ENCODE data around the gene OSBP2. TPM values are rescaled to one million over a fixed set of nuclear protein-coding genes. Genes with fewer than 3 reads are reported as not detected.

The OSBP2 gene
- total and polyA plus RNA-seq, 5 donors = 4.1 to 12.3 (median 7.8) TPM

DNA sequence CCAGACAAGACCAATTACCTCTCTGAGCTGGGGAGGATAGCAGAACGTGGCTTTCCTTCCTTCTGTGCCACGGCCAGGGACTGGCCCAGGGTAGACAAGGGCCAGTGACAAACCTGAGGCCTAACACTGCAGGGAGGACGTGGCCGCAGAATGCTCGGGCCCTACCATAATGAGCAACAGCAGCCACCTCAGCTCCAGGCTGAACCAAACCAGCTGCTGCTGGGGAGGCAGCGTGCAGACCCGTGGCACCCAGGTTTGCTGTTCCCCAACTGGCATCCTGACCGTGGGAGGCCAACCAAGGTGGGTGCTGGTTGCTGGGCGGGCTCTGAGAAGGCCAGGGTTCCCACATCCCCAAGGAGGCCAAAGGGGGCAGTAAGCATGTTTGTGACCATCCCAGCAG, 190.9 kb downstream of the OSBP2 start:
- Histone ChIP-seq H3K27ac (ENCODE audit: low read length) (no peak overlapping the region), H3K4me3 (ENCODE audit: low read length) (no peak overlapping the region), H3K4me1 (ENCODE audit: control insufficient read depth, insufficient read depth, low read length) (no peaks in the 10 kb centered on the region), H3K27me3 (ENCODE audit: control insufficient read depth, insufficient read depth) (no peaks in the 10 kb centered on the region), H3K9me3 (ENCODE audit: control insufficient read depth, low read length) (no peaks in the 10 kb centered on the region)
- WGBS = 88% methylated on average over 9 of the region's 9 CpGs
- intact Hi-C loops (cut with DNase I) = no loop called here
- DNase-seq (peak in 1 of 3 donors; percentile 1), ATAC-seq (no peak)

DNA sequence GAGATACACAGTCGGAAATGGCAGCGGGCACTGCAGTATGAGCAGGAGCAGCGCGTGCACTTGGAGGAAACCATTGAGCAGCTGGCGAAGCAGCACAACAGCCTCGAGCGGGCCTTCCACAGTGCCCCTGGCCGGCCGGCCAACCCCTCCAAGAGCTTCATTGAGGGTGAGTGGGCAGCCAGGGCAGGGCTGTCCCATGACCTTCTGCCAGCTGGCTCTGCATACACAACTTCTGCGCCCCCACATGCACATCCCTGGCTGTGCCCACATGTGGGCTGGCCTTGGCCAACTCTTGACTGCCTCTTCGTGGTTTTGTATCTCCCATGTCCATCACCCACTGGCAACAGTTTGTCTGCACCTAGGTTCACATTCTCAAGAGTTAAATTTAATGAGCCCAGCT, 192.8 kb downstream of the OSBP2 start:
- DNase-seq (no peak), ATAC-seq (no peak)
- Histone ChIP-seq H3K4me3 (ENCODE audit: low read length) (no peak overlapping the region), H3K27ac (ENCODE audit: low read length) (no peak overlapping the region), H3K27me3 (ENCODE audit: control insufficient read depth, insufficient read depth) (no peaks in the 10 kb centered on the region), H3K9me3 (ENCODE audit: control insufficient read depth, low read length) (no peaks in the 10 kb centered on the region), H3K4me1 (ENCODE audit: control insufficient read depth, insufficient read depth, low read length) (no peaks in the 10 kb centered on the region)
- intact Hi-C loops (cut with DNase I) = no loop called here
- 95% methylated on average over 11 of the region's 11 CpGs for WGBS

DNA sequence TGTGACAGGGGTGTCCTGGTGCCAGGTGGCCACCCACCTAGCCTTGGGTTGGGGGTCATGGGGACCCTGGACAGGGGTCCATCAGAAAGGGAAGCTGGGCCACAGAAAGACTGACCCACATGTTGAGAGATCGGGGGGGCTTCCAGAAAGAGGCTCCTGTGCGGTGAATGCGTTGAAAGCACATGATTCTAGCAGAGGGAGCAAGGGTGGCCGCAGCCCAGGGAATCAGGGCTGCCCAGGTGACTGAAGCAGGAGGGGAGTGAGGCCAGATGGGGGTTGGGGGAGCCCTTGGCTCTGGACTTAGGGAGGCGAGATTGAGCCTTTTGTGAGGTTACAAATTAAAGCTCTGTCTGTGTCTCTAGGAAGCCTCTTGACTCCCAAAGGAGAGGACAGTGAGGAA, 193.2 kb downstream of the OSBP2 start:
- intact Hi-C loops (cut with DNase I) = no loop called here
- DNase-seq = no peak
- 86% methylated on average over 5 of the region's 5 CpGs for WGBS

DNA sequence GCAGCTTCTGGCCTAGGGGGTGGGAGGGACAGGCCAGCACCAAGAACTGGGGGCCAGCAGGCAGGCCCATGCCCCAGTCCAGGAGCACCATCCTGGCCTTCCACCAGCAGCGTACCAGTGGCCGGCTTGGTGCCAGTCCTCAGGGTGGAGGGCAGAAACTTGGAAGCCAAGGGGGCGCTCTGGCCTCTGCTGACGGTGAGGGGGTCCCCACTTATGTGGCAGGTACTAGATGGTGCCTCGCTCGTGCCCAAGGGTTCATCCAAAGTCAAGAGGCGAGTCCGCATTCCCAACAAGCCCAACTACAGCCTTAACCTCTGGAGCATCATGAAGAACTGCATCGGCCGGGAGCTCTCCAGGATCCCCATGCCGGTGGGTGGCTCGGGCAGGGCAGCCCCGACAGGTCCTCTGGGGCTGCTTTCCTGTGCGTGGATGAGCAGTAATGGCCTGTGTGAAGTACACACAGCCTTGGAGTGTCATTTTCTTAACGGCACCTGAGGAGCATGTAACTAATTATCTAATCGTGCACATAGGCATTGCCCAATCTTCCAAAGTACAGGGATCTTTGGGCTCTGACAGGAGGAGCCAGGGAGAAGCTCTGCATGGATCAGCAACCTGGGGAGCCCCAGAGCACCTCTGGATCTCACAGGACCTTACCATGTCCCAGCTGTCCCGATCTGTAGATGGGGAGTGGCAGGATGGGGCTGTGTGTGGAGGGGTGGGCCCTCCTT, 194.8 kb downstream of the OSBP2 start:
- intact Hi-C loops (cut with DNase I) = no loop called here
- Histone ChIP-seq H3K27me3 (ENCODE audit: control insufficient read depth, insufficient read depth) (no peaks in the 10 kb centered on the region), H3K4me3 (ENCODE audit: low read length) (no peak overlapping the region), H3K27ac (ENCODE audit: low read length) (no peak overlapping the region), H3K9me3 (ENCODE audit: control insufficient read depth, low read length) (no peaks in the 10 kb centered on the region), H3K4me1 (ENCODE audit: control insufficient read depth, insufficient read depth, low read length) (no peaks in the 10 kb centered on the region)
- ATAC-seq = no peak
- WGBS = 89% methylated on average over 17 of the region's 17 CpGs
- DNase-seq = no peak

More for the DNA sequence above, 193.2 kb downstream of the OSBP2 start:
- no peak for ATAC-seq
- H3K9me3 ChIP-seq (ENCODE audit: control insufficient read depth, low read length) = no peaks in the 10 kb centered on the region
- no peak overlapping the region for H3K4me3 ChIP-seq (ENCODE audit: low read length)
- H3K27me3 ChIP-seq (ENCODE audit: control insufficient read depth, insufficient read depth) = no peaks in the 10 kb centered on the region
- no peak overlapping the region for H3K27ac ChIP-seq (ENCODE audit: low read length)
- no peaks in the 10 kb centered on the region for H3K4me1 ChIP-seq (ENCODE audit: control insufficient read depth, insufficient read depth, low read length)

DNA sequence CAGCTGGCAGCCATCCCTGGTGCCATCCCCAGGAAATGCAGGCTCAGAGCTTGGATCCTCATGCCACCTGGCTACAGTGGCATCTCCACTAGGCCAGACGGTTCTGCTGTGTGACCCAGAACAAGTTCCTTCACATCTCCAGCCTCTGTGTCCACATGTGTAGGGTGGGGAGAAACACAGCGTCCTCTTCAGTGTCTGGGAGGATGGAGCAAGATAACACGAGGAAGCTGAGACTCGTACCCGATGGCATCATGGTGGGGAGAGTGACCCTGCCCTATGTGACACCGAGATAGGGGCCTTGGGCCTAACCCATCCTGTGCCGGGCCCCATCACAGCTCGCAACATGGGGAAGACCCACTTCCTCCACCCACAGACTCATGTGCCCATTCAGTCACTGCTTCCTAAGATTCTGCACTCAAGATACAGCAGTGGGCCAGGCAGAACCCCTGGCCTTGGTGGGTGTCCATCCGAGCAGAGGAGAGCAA, 195.4 kb downstream of the OSBP2 start:
- Histone ChIP-seq H3K9me3 (ENCODE audit: control insufficient read depth, low read length) (no peaks in the 10 kb centered on the region), H3K4me3 (ENCODE audit: low read length) (no peak overlapping the region), H3K27me3 (ENCODE audit: control insufficient read depth, insufficient read depth) (no peaks in the 10 kb centered on the region), H3K27ac (ENCODE audit: low read length) (no peak overlapping the region), H3K4me1 (ENCODE audit: control insufficient read depth, insufficient read depth, low read length) (no peaks in the 10 kb centered on the region)
- WGBS = 87% methylated on average over 9 of the region's 9 CpGs
- DNase-seq = no peak
- intact Hi-C loops (cut with DNase I) = no loop called here
- no peak for ATAC-seq

DNA sequence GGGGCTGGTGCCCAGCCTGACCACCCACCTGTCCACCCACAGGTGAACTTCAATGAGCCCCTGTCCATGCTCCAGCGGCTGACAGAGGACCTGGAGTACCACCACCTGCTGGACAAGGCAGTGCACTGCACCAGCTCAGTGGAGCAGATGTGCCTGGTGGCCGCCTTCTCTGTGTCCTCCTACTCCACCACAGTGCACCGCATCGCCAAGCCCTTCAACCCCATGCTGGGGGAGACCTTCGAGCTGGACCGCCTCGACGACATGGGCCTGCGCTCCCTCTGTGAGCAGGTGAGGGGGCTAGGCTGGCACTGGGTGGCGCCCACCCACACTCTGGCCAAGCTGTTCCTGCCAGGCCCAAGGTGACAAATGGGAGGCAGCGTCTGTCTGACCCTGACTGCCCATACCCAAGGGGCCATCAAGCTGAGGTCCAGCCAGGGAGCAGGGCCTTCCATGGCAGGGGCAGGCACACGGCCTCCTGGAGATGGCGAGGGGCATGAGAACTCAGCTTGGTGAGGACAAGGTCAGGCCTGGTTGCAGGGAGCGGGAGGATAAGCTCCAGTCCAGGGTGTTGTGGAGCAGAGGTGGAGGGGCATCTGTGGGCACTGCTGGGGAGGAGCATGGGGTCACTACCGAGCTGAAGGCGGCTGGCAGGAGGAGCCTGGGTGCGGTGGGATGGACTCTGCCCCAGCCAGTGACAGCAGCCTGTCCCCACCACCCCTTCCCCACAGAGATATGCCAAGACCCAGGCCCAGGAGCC, 196.2 kb downstream of the OSBP2 start:
- intact Hi-C loops (cut with DNase I) = no loop called here
- Histone ChIP-seq H3K27ac (ENCODE audit: low read length) (no peak overlapping the region), H3K27me3 (ENCODE audit: control insufficient read depth, insufficient read depth) (no peaks in the 10 kb centered on the region), H3K4me1 (ENCODE audit: control insufficient read depth, insufficient read depth, low read length) (no peaks in the 10 kb centered on the region), H3K4me3 (ENCODE audit: low read length) (no peak overlapping the region), H3K9me3 (ENCODE audit: control insufficient read depth, low read length) (no peaks in the 10 kb centered on the region)
- DNase-seq = no peak
- peak; percentile 49 to 56 for ATAC-seq
- 81% methylated on average over 17 of the region's 17 CpGs for WGBS

DNA sequence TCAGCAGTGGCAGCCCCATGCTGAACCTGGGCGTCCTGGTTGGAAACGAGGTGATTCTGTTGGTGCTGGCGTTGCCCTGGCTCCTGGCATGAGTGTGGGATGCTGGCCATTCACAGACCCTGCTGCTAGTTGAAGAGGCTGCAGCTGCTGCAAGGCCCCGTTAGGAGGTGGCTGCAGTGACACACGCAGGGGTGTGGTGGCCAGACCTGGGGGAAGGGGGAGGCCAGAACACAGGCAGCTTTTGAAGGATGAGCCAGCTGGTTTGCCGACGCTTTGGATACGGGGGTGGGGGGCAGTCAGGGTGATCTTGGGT, 196.7 kb downstream of the OSBP2 start:
- intact Hi-C loops (cut with DNase I) = no loop called here
- no peak overlapping the region for H3K27ac ChIP-seq (ENCODE audit: low read length)
- H3K4me1 ChIP-seq (ENCODE audit: control insufficient read depth, insufficient read depth, low read length) = no peaks in the 10 kb centered on the region
- no peaks in the 10 kb centered on the region for H3K9me3 ChIP-seq (ENCODE audit: control insufficient read depth, low read length)
- WGBS = 84% methylated on average over 8 of the region's 8 CpGs
- H3K27me3 ChIP-seq (ENCODE audit: control insufficient read depth, insufficient read depth) = no peaks in the 10 kb centered on the region
- no peak for ATAC-seq
- H3K4me3 ChIP-seq (ENCODE audit: low read length) = no peak overlapping the region
- no peak for DNase-seq

DNA sequence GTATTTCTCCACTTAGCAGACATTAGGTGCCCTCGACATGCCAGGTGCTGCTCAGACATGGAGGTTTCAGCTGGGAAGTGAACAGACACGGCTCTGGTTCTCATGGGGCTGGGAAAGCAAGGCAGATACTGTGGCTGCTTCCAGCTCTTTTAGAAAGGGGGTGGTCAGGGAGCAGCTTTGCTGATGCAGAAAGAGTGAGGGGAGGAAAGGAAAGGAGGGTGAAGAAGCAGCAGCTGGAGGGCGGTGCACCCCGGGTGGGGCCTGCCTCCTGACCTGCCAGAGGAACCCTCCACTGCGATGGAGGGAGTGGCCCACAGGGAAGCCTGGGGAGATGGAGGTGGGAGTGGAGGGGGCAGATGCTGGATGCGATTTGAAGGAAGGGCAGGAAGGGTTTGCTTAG, 197.1 kb downstream of the OSBP2 start:
- no peak for ATAC-seq
- Histone ChIP-seq H3K4me3 (ENCODE audit: low read length) (no peak overlapping the region), H3K27ac (ENCODE audit: low read length) (no peak overlapping the region), H3K9me3 (ENCODE audit: control insufficient read depth, low read length) (no peaks in the 10 kb centered on the region), H3K4me1 (ENCODE audit: control insufficient read depth, insufficient read depth, low read length) (no peaks in the 10 kb centered on the region), H3K27me3 (ENCODE audit: control insufficient read depth, insufficient read depth) (no peaks in the 10 kb centered on the region)
- intact Hi-C loops (cut with DNase I) = no loop called here
- DNase-seq = no peak
- WGBS = 91% methylated on average over 6 of the region's 6 CpGs

DNA sequence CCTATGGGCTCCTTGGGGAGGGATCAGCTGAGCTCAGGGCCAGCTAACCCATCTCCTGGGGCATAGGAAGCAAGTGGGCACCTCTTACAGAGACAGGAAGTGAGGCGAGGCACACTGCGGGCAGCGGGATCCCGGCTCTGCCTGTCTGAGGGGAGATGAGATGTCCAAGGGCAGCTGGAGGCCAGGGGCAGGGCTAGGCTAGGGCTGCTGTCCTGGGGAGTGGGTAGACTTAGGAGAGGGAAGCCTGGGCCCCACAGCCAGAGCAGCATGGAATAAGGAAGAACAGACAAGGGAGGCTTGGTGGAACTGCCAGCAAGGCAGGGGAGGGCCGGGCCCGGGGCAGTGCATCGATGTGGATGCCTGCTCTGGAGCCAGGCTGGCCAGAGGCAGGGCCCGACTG, 197.6 kb downstream of the OSBP2 start:
- DNase-seq = no peak
- WGBS = 94% methylated on average over 8 of the region's 8 CpGs
- ATAC-seq = no peak
- intact Hi-C loops (cut with DNase I) = no loop called here
- Histone ChIP-seq H3K4me1 (ENCODE audit: control insufficient read depth, insufficient read depth, low read length) (no peaks in the 10 kb centered on the region), H3K27ac (ENCODE audit: low read length) (no peak overlapping the region), H3K4me3 (ENCODE audit: low read length) (no peak overlapping the region), H3K27me3 (ENCODE audit: control insufficient read depth, insufficient read depth) (no peaks in the 10 kb centered on the region), H3K9me3 (ENCODE audit: control insufficient read depth, low read length) (no peaks in the 10 kb centered on the region)

DNA sequence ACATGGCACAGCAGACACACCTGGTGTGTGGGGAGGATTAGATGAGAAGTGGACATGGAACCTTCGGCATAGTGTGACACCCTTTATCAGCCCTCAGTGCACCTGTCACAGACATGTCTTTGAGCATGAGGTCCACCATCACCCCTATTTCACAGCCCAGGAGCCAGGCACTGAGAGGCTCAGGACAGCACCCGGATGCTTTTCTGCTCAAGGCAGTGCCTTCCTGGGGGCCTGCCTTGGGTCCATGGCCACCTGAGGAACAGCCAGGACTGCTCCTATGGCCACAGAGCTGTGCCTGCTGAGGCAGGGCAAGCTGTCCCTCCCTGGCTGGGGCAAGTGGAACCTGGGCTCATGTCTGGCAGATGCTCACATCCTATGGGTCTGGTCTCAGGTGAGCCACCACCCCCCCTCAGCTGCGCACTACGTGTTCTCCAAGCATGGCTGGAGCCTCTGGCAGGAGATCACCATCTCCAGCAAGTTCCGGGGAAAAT, 198.1 kb downstream of the OSBP2 start:
- DNase-seq = no peak

More for the DNA sequence above, 198.1 kb downstream of the OSBP2 start:
- Histone ChIP-seq H3K4me1 (ENCODE audit: control insufficient read depth, insufficient read depth, low read length) (no peaks in the 10 kb centered on the region), H3K27me3 (ENCODE audit: control insufficient read depth, insufficient read depth) (no peaks in the 10 kb centered on the region), H3K9me3 (ENCODE audit: control insufficient read depth, low read length) (no peaks in the 10 kb centered on the region), H3K27ac (ENCODE audit: low read length) (no peak overlapping the region), H3K4me3 (ENCODE audit: low read length) (no peak overlapping the region)
- WGBS = 97% methylated on average over 5 of the region's 5 CpGs
- intact Hi-C loops (cut with DNase I) = no loop called here
- no peak for ATAC-seq

Measured in right cardiac atrium (tissue), 5 donors.